Skeletal muscle tissue (tissue), 4 donors: Measurements from ENCODE around the gene OR6S1. TPM values are rescaled to one million over a fixed set of nuclear protein-coding genes. Genes with fewer than 3 reads are reported as not detected.
"Not testable (repeated sequence)": the region's sequence is repeated elsewhere in the genome, so short reads cannot be mapped to it uniquely, and the experiment has no call there.

Experiments used
- H3K27ac ChIP-seq: one replicate; pipeline ENCODE4 v1.7.0; 2013; ENCODE audit warnings: mild to moderate bottlenecking, low read depth, low read length, inconsistent platforms
- H3K27me3 ChIP-seq, 3 donors: one replicate each; pipeline ENCODE4 v1.7.0; 2013; ENCODE audit warnings: low read length in 3 of 3; ENCODE audit not compliant: control insufficient read depth in 3 of 3, insufficient read depth in 3 of 3
- H3K36me3 ChIP-seq, 3 donors: one replicate each; pipeline ENCODE4 v1.7.0; 2013; ENCODE audit warnings: low read length in 3 of 3; ENCODE audit not compliant: control insufficient read depth in 3 of 3, insufficient read depth in 3 of 3
- H3K4me1 ChIP-seq, 3 donors: one replicate each; pipeline ENCODE4 v1.7.0; 2013; ENCODE audit warnings: low read length in 3 of 3, mild to moderate bottlenecking in 3 of 3; ENCODE audit not compliant: control insufficient read depth in 3 of 3, insufficient read depth in 3 of 3
- H3K4me3 ChIP-seq, 3 donors: one replicate each; pipeline ENCODE4 v1.7.0; 2013; ENCODE audit warnings: low read length in 3 of 3
- H3K9ac ChIP-seq, 3 donors: one replicate each; pipeline ENCODE4 v1.7.0; 2013; ENCODE audit warnings: low read length in 3 of 3, mild to moderate bottlenecking in 3 of 3, moderate library complexity in 2 of 3, low read depth in 1 of 3
- H3K9me3 ChIP-seq, 3 donors: one replicate each; pipeline ENCODE4 v1.7.0; 2013; ENCODE audit warnings: low read length in 3 of 3; ENCODE audit not compliant: control insufficient read depth in 3 of 3
- total RNA-seq: library from RNA; depleted of rRNA; stranded (reverse); fragments of >200 nt; gene quantifications from one replicate; pipeline ENCODE4 v1.2.3, GENCODE V29; 2014
- donor health status: Osteomylitis.

OR6S1 gene
- total RNA-seq, 1 donor from 2014 or later: not detected

DNA sequence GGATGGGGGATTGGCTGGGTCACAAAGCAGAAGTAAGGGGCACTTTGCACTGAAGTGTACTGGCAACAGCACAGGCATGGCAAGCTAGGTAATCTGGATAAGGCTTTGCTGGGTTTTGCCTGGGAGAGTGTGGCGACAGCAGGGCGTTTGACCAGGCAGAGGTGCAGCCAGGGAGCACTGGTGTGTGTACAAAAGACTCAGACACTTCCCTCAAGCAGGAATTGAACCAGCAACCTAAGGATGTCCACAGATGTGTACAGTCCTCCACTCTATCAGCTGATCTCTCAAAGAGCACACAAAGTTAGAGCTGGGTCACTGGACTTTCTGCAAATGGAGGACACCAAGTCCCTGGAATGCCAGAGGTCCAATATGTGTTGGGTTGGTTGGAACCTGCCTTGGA, 27.5 kb upstream of the OR6S1 start:
- Histone ChIP-seq H3K9me3 (no peaks in the 10 kb centered on the region), H3K9ac (no peak overlapping the region), H3K27ac (no peak overlapping the region), H3K4me3 (no peak overlapping the region), H3K36me3 (no peaks in the 10 kb centered on the region), H3K4me1 (no peaks in the 10 kb centered on the region), H3K27me3 (peaks cover 16 to 32% (median 20%) of the 10 kb centered on the region in 3 donors)

DNA sequence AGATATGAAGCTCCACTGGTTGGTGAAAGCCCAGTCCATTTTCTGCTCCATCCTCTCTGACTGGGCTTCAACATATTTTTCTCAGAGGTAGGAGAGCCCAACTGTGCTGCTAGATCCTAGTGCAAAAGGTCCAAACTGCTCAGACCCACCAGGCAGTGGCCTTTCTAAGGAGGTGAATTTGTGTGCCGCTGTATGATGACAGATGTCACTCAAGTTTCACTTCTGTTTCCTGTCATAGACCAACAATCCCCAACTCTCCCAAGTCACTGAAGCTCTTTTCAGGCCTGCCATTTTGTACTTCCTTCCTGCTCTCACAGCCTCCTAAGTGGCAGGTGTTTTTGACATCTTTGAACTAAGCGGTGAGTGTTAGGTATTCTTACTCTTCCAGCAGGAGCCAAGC, 26.5 kb upstream of the OR6S1 start:
- no peak overlapping the region for H3K9ac ChIP-seq
- peaks cover 26 to 38% (median 30%) of the 10 kb centered on the region in 3 donors for H3K27me3 ChIP-seq
- no peaks in the 10 kb centered on the region for H3K9me3 ChIP-seq
- peaks cover 4 to 8% (median 5%) of the 10 kb centered on the region in 3 donors for H3K4me1 ChIP-seq
- H3K36me3 ChIP-seq: no peaks in the 10 kb centered on the region
- no peak overlapping the region for H3K27ac ChIP-seq
- H3K4me3 ChIP-seq: no peak overlapping the region

DNA sequence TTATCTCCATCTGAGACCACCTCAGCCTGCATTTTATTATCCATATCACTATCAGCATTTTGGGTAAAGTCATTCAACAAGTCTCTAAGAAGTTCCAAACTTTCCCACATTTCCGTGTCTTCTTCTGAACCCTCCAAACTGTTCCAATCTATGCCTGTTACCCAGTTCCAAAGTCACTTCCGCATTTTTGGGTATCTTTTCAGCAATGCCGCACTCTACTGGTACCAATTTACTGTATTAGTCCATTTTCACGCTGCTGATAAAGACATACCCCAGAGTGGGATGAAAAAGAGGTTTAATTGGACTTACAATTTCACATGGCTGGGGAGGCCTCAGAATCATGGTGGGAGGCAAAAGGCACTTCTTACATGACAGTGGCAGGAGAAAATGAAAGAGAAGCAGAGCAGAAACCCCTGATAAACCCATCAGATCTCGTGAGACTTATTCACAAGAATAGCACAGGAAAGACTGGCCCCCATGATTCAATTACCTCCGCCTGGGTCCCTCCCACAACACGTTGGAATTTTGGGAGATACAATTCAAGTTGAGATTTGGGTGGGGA, 25.0 kb upstream of the OR6S1 start:
- not testable (repeated sequence) for H3K4me3 ChIP-seq, H3K27ac ChIP-seq, H3K36me3 ChIP-seq, H3K9ac ChIP-seq, H3K9me3 ChIP-seq, H3K4me1 ChIP-seq
- peaks cover 36 to 52% (median 38%) of the 10 kb centered on the region in 3 donors for H3K27me3 ChIP-seq

DNA sequence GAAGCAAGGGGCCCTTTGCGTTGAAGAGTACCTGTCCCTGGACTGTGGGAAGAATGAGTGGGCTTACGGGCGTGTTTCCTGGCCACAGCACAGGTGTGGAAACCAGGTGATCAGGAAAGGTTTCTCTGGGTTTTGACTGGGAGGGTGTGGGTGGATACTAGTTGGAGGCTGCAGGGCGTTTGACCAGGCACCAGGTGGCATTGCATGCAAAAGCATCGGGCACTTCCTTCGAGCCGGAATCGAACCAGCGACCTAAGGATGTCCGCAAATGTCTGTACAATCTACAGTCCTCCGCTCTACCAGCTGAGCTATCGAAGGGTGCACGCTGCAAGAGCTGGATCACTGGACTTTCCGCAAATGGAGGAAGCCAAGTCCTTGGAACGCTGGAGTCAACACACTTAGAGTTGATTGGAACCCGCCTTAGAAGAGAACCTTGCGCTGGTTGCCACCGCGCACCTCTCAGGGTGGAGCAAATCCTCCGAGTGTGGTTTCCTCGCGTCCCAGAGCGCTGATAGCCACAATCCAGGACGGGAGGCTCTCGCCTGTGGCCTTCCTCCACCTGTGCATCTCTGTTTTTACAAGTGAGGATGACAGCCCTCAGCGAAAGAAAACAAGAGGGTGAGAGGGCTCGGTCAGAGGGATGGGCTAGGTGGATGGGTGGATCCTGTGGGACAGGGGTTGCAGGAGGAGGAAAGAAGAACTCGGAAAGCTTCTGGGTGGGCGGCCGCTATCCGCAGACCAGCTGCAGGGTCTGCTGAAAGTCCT, 21.7 kb upstream of the OR6S1 start:
- Histone ChIP-seq H3K9me3 (no peaks in the 10 kb centered on the region), H3K4me1 (peaks cover 4 to 8% (median 5%) of the 10 kb centered on the region in 3 donors), H3K9ac (peak overlapping the region in 1 of 3 donors; percentile 4), H3K27ac (no peak overlapping the region), H3K4me3 (peak overlapping the region in 2 of 3 donors; percentile 31 to 49), H3K27me3 (peaks cover 63 to 75% (median 66%) of the 10 kb centered on the region in 3 donors), H3K36me3 (no peaks in the 10 kb centered on the region)

DNA sequence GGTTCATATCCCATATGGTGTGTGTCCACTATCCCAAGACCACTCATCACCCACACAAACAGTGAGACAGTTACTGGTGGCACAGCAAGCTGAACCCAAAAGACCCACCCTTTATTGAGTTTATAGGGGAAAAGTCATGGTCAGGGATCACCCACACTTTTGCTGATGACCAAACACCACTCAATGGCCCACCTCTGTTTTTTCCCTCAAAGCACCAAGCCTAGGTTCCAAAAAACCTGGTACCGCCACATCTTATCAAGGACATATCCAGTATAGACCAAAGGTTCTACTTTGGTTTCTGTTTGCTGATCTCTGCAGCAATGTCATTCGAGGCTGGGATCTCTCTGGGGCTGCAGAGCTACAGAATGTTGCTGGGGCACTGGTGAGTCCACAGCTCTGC, 19.7 kb upstream of the OR6S1 start:
- Histone ChIP-seq H3K27ac (no peak overlapping the region), H3K27me3 (peaks cover 75 to 86% (median 77%) of the 10 kb centered on the region in 3 donors), H3K36me3 (no peaks in the 10 kb centered on the region), H3K9ac (no peak overlapping the region), H3K9me3 (no peaks in the 10 kb centered on the region), H3K4me1 (peaks cover 4 to 8% (median 5%) of the 10 kb centered on the region in 3 donors), H3K4me3 (no peak overlapping the region)

DNA sequence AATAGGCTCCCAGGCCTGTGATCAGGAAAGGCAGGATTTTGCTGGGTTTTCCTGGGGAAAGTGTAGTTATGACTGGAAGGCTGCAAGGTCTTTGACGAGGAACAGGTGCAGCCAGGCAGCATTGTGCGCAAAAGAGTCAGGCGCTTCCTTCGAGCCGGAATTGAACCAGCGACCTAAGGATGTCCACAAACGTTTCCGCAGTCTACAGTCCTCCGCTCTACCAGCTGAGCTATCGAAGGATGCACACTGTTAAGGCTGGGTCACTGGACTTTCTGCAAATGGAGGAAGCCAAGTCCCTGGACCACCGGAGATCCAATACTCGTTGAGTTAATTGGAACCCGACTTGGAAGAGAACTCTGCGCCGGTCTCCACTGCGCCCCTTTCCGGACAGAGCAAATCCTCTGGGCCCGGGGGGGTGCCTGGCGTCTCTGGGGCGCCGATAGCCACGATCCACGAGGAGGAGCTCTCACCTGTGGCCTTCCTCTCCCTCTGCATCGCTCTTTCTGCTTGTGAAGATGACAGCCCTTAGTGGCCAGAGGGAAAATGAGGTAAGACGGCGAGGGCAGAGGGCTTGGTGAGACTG, 18.4 kb upstream of the OR6S1 start:
- Histone ChIP-seq H3K9ac (no peak overlapping the region), H3K4me1 (peaks cover 4 to 8% (median 5%) of the 10 kb centered on the region in 3 donors), H3K4me3 (no peak overlapping the region), H3K36me3 (no peaks in the 10 kb centered on the region), H3K27me3 (peaks cover 81 to 96% (median 83%) of the 10 kb centered on the region in 3 donors), H3K27ac (no peak overlapping the region), H3K9me3 (no peaks in the 10 kb centered on the region)

DNA sequence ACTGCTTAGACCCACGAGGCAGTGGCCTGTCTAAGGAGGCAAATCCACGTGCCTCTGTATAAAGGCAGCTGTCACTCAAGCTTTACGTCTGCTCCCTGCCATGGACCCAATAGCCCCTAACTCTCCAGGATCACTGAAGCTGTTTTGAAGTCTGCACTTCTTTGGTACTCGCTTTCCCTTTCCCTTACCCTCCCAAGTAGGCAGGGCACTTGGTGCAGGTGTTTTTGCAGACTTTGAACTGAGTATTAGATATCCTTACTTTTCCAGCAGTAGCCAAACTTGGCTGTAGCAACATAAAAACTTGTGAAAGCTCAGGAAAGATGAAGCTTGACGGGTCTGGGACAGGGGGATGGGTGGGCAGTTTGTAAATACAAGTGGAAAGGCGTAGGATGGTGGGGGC, 17.8 kb upstream of the OR6S1 start:
- no peak overlapping the region for H3K9ac ChIP-seq
- H3K36me3 ChIP-seq: no peaks in the 10 kb centered on the region
- H3K27me3 ChIP-seq: peaks cover 76 to 90% (median 77%) of the 10 kb centered on the region in 3 donors
- no peaks in the 10 kb centered on the region for H3K9me3 ChIP-seq
- no peak overlapping the region for H3K27ac ChIP-seq
- no peak overlapping the region for H3K4me3 ChIP-seq
- peaks cover 4 to 8% (median 5%) of the 10 kb centered on the region in 3 donors for H3K4me1 ChIP-seq

DNA sequence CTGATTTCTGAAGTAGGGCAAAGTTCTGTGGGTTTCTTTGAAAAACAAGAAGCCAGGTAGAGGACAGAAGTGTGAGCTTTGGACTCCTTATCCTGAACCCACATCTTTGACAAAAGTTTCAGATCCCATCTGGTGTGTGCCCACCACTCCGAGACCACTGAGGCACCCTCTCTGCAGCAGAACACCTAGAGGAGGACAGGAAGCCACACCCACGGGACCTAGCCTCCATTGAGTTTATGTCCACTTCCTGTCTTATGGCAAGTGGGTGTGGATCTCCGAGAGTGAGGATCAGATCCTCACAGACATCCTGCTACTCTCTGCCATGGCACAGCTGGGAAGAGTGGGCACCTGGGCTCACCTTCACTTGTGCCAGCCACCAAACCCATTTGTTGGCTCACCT, 16.8 kb upstream of the OR6S1 start:
- H3K4me3 ChIP-seq: no peak overlapping the region
- no peaks in the 10 kb centered on the region for H3K9me3 ChIP-seq
- H3K27me3 ChIP-seq: peaks cover 79 to 90% (median 80%) of the 10 kb centered on the region in 3 donors
- H3K27ac ChIP-seq: no peak overlapping the region
- no peaks in the 10 kb centered on the region for H3K36me3 ChIP-seq
- peaks cover under 1 to 2% (median 1%) of the 10 kb centered on the region in 3 donors for H3K4me1 ChIP-seq
- H3K9ac ChIP-seq: no peak overlapping the region

DNA sequence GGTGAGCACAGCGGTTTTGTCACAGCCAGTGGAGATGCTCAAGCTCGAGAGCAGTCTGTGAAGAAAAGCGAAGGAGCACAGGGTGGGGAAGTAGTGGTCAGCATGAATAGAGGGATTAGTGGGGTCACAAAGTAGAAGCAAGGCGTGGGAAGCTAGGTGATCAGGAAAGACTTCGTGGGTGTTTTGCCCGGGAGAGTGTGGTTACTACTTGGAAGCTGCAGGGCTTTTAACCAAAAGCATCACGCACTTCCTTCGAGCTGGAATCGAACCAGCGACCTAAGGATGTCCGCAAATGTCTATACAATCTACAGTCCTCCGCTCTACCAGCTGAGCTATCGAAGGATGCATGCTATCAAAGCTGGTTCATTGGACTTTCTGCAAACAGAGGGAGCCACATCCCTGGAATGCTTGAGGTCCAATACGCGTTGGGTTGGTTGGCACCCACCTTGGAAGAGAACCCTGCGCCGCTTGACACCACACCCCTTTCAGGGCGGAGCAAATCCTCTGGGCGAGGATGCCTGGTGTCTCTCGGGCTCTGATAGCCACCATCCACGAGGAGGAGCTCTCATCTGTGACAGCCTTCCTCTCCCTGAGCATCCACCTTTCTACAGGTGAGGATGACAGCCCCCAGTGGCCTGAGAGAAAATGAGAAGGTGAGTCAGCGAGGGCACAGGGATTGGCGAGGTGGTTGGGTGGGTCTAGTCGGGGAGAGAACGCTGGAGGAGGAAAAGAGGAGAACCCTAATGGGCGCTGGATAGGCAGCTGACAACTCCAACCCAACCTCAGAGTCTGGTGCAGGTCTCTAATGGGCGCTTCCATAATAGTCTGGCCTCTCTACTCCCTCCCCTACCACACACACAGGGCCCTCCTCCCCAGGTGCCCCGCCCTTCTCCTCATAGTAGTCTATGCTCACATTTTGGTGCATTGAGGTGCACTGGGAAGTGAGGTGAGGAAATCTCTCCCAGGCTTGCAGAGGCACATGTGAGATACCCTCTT, 16.0 kb upstream of the OR6S1 start:
- no peak overlapping the region for H3K4me3 ChIP-seq
- no peaks in the 10 kb centered on the region for H3K4me1 ChIP-seq
- no peak overlapping the region for H3K9ac ChIP-seq
- H3K27me3 ChIP-seq: peaks cover 80 to 89% (median 81%) of the 10 kb centered on the region in 3 donors
- H3K9me3 ChIP-seq: no peaks in the 10 kb centered on the region
- H3K27ac ChIP-seq: no peak overlapping the region
- H3K36me3 ChIP-seq: no peaks in the 10 kb centered on the region
